Osteocyte (in vitro differentiated cells): ENCODE measurements around the gene MLST8. TPM values are rescaled to one million over a fixed set of nuclear protein-coding genes. Genes with fewer than 3 reads are reported as not detected.

Source experiments
- DNase-seq: peaks from one replicate; pipeline ENCODE4 v3.0.0; 2021; ENCODE audit warnings: mixed read lengths; ENCODE audit not compliant: unreplicated experiment; ENCODE audit errors: extremely low spot score
- H3K27ac Mint-ChIP-seq: one replicate; pipeline ENCODE4 v1.8.0; 2021; ENCODE audit warnings: mild to moderate bottlenecking, mixed read lengths; ENCODE audit not compliant: unreplicated experiment
- H3K27me3 Mint-ChIP-seq: one replicate; pipeline ENCODE4 v1.8.0; 2021; ENCODE audit warnings: mixed read lengths; ENCODE audit not compliant: unreplicated experiment
- H3K36me3 Mint-ChIP-seq: one replicate; pipeline ENCODE4 v1.8.0; 2021; ENCODE audit warnings: mixed read lengths; ENCODE audit not compliant: unreplicated experiment
- H3K4me1 Mint-ChIP-seq: one replicate; pipeline ENCODE4 v1.8.0; 2021; ENCODE audit warnings: mixed read lengths; ENCODE audit not compliant: unreplicated experiment
- H3K4me3 Mint-ChIP-seq: one replicate; pipeline ENCODE4 v1.8.0; 2021; ENCODE audit warnings: mild to moderate bottlenecking, moderate library complexity, mixed read lengths; ENCODE audit not compliant: unreplicated experiment
- H3K9me3 Mint-ChIP-seq: one replicate; pipeline ENCODE4 v1.8.0; 2021; ENCODE audit warnings: mixed read lengths; ENCODE audit not compliant: unreplicated experiment
- CTCF ChIP-seq: fragments of 200-600 bp; sonication (generic); IDR thresholded peaks from 2 replicates; pipeline ENCODE4 v1.5.0; 2021; ENCODE audit warnings: antibody characterized with exemption, mild to moderate bottlenecking, moderate library complexity
- total RNA-seq: library from RNA; stranded (reverse); gene quantifications from 2 replicates; pipeline ENCODE4 v1.2.1, GENCODE V29; 2021

Gene MLST8
- total RNA-seq, 1 donor from 2014 or later: 60.2 TPM

- no peaks in the 10 kb centered on the region for H3K27me3 Mint-ChIP-seq
- no peak for DNase-seq
- no peak overlapping the region for H3K4me3 Mint-ChIP-seq
- H3K9me3 Mint-ChIP-seq: no peaks in the 10 kb centered on the region
- H3K36me3 Mint-ChIP-seq: peaks cover 18% of the 10 kb centered on the region
- H3K27ac Mint-ChIP-seq: no peak overlapping the region
- TF ChIP-seq CTCF: no peak
- H3K4me1 Mint-ChIP-seq: no peaks in the 10 kb centered on the region
Observed at GRCh38 chr16:2177561-2177960, 27.7 kb upstream of the MLST8 start.

- H3K9me3 Mint-ChIP-seq: no peaks in the 10 kb centered on the region
- no peaks in the 10 kb centered on the region for H3K4me1 Mint-ChIP-seq
Observed at GRCh38 chr16:2178321-2179106, 26.7 kb upstream of the MLST8 start.

GRCh38 chr16:2179107-2179501 is 26.1 kb upstream of the MLST8 start:
- no peak for DNase-seq
- Mint-ChIP-seq H3K4me3 (no peak overlapping the region), H3K4me1 (no peaks in the 10 kb centered on the region), H3K27ac (no peak overlapping the region), H3K36me3 (peaks cover 13% of the 10 kb centered on the region), H3K27me3 (no peaks in the 10 kb centered on the region), H3K9me3 (no peaks in the 10 kb centered on the region)
- TF ChIP-seq CTCF: no peak

More at GRCh38 chr16:2178321-2179106, 26.7 kb upstream of the MLST8 start:
- Mint-ChIP-seq H3K27ac (no peak overlapping the region), H3K36me3 (peaks cover 17% of the 10 kb centered on the region), H3K4me3 (no peak overlapping the region), H3K27me3 (no peaks in the 10 kb centered on the region)
- no peak for TF ChIP-seq CTCF
- no peak for DNase-seq

- Mint-ChIP-seq H3K27ac (no peak overlapping the region), H3K4me3 (no peak overlapping the region), H3K4me1 (no peaks in the 10 kb centered on the region), H3K9me3 (no peaks in the 10 kb centered on the region), H3K36me3 (peaks cover 9% of the 10 kb centered on the region), H3K27me3 (no peaks in the 10 kb centered on the region)
- DNase-seq: no peak
- no peak for TF ChIP-seq CTCF
Observed at GRCh38 chr16:2179576-2179975, 25.7 kb upstream of the MLST8 start.

GRCh38 chr16:2180461-2180860 is 24.8 kb upstream of the MLST8 start:
- H3K36me3 Mint-ChIP-seq: peaks cover 8% of the 10 kb centered on the region
- no peaks in the 10 kb centered on the region for H3K27me3 Mint-ChIP-seq
- no peak overlapping the region for H3K4me3 Mint-ChIP-seq
- DNase-seq: no peak
- H3K9me3 Mint-ChIP-seq: no peaks in the 10 kb centered on the region
- no peaks in the 10 kb centered on the region for H3K4me1 Mint-ChIP-seq
- no peak for TF ChIP-seq CTCF
- no peak overlapping the region for H3K27ac Mint-ChIP-seq
